GM23338 (cell line): Measurements from ENCODE around the gene IL16. TPM values are rescaled to one million over a fixed set of nuclear protein-coding genes. Genes with fewer than 3 reads are reported as not detected.

Experiments used
- ATAC-seq: fragments of 200-7000 bp; cut with Tn5 transposase; 3 replicates; pipeline ENCODE4 v1.9.1; 2020
- DNase-seq: peaks from one replicate; pipeline ENCODE4 v3.0.0-alpha.2; 2015; ENCODE audit warnings: low spot score
- H2AFZ ChIP-seq: fragments of 200-600 bp; sonication (generic); 2 replicates; pipeline ENCODE4 v1.8.0; 2016; ENCODE audit warnings: antibody characterized with exemption, mild to moderate bottlenecking, moderate library complexity
- H3F3A ChIP-seq: fragments of 200-600 bp; sonication (generic); replicated peaks from 2 replicates; pipeline ENCODE4 v1.8.0; 2017; ENCODE audit warnings: antibody characterized with exemption, mixed run types, low read depth
- H3K27ac ChIP-seq: fragments of 200-600 bp; sonication (generic); 2 replicates; pipeline ENCODE4 v1.6.1; 2016; ENCODE audit warnings: low read depth
- H3K27me3 ChIP-seq: fragments of 200-600 bp; sonication (generic); 2 replicates; pipeline ENCODE4 v1.8.0; 2016; ENCODE audit warnings: mild to moderate bottlenecking, mixed run types, moderate library complexity; ENCODE audit not compliant: insufficient read depth
- H3K36me3 ChIP-seq: fragments of 200-600 bp; sonication (generic); 2 replicates; pipeline ENCODE4 v1.8.0; 2016; ENCODE audit warnings: mild to moderate bottlenecking; ENCODE audit not compliant: insufficient read depth
- H3K4me1 ChIP-seq: fragments of 200-600 bp; sonication (generic); 2 replicates; pipeline ENCODE4 v1.8.0; 2016; ENCODE audit warnings: mild to moderate bottlenecking, moderate library complexity; ENCODE audit not compliant: insufficient read depth
- H3K4me2 ChIP-seq: fragments of 200-600 bp; sonication (generic); 2 replicates; pipeline ENCODE4 v1.7.1; 2017; ENCODE audit warnings: mixed run types
- H3K4me3 ChIP-seq: fragments of 200-600 bp; sonication (generic); 2 replicates; pipeline ENCODE4 v1.6.1; 2016; ENCODE audit warnings: mixed run types
- H3K79me2 ChIP-seq: fragments of 200-600 bp; sonication (generic); replicated peaks from 2 replicates; pipeline ENCODE4 v1.8.0; 2017; ENCODE audit warnings: mild to moderate bottlenecking; ENCODE audit not compliant: insufficient read depth
- H3K9me2 ChIP-seq: fragments of 200-600 bp; sonication (generic); 2 replicates; pipeline ENCODE4 v1.8.0; 2017; ENCODE audit not compliant: insufficient read depth
- H4K20me1 ChIP-seq: fragments of 200-600 bp; sonication (generic); replicated peaks from 2 replicates; pipeline ENCODE4 v1.8.0; 2017; ENCODE audit warnings: mild to moderate bottlenecking; ENCODE audit not compliant: insufficient read depth
- H3K27ac Mint-ChIP-seq: 2 replicates; pipeline ENCODE4 v1.8.0; 2020; ENCODE audit warnings: inconsistent platforms, mild to moderate bottlenecking, moderate library complexity, mixed read lengths
- H3K27me3 Mint-ChIP-seq: 3 replicates; pipeline ENCODE4 v1.8.0; 2022; ENCODE audit warnings: low read depth, mild to moderate bottlenecking, moderate library complexity, mixed read lengths, inconsistent platforms; ENCODE audit not compliant: insufficient read depth, poor library complexity
- H3K36me3 Mint-ChIP-seq: 3 replicates; pipeline ENCODE4 v1.8.0; 2021; ENCODE audit warnings: low read depth, mild to moderate bottlenecking, inconsistent platforms, moderate library complexity, mixed read lengths
- H3K4me1 Mint-ChIP-seq: 3 replicates; pipeline ENCODE4 v1.8.0; 2020; ENCODE audit warnings: mild to moderate bottlenecking, inconsistent platforms, mixed read lengths
- H3K4me3 Mint-ChIP-seq: 3 replicates; pipeline ENCODE4 v1.8.0; 2021; ENCODE audit warnings: moderate library complexity, mild to moderate bottlenecking, inconsistent platforms, mixed read lengths
- H3K9me3 Mint-ChIP-seq: 3 replicates; pipeline ENCODE4 v1.8.0; 2020; ENCODE audit warnings: moderate library complexity, mild to moderate bottlenecking, inconsistent platforms, mixed read lengths
- EZH2 ChIP-seq: fragments of 200-600 bp; sonication (generic); IDR thresholded peaks from one replicate; pipeline ENCODE4 v1.8.0; 2017; ENCODE audit warnings: antibody characterized with exemption, mild to moderate bottlenecking, low read depth; ENCODE audit not compliant: unreplicated experiment
- EZH2phosphoT487 ChIP-seq: fragments of 200-600 bp; sonication (generic); IDR thresholded peaks from one replicate; pipeline ENCODE4 v1.8.1; 2018; ENCODE audit warnings: antibody characterized with exemption; ENCODE audit not compliant: unreplicated experiment
- JUNB ChIP-seq: IDR thresholded peaks from one replicate; pipeline ENCODE4 v1.6.1; 2016; ENCODE audit warnings: antibody characterized with exemption; ENCODE audit not compliant: unreplicated experiment
- NANOG ChIP-seq: IDR thresholded peaks from 2 replicates; pipeline ENCODE4 v1.6.1; 2016; ENCODE audit warnings: antibody characterized with exemption, borderline replicate concordance
- ZNF114 ChIP-seq: fragments of 250-450 bp; sonication (Bioruptor Pico); IDR thresholded peaks from 2 replicates; pipeline ENCODE4 v1.5.0; 2020; ENCODE audit warnings: mild to moderate bottlenecking, moderate library complexity
- ZNF331 ChIP-seq: fragments of 250-450 bp; sonication (Bioruptor Pico); IDR thresholded peaks from 2 replicates; pipeline ENCODE4 v1.5.0; 2020; ENCODE audit warnings: low read depth, mild to moderate bottlenecking, moderate library complexity
- polyA plus RNA-seq: library from polyadenylated mRNA; unstranded; fragments of >200 nt; fragmentation: Nextera tagmentation; extraction: Ambion mirVana; gene quantifications from 2 replicates; pipeline ENCODE4 v1.2.1, GENCODE V29; 2016
- total RNA-seq: library from RNA; depleted of rRNA; stranded (reverse); fragments of >200 nt; shearing (Covaris generic); gene quantifications from 2 replicates; pipeline ENCODE4 v1.2.3, GENCODE V29; 2014
- TF ChIP-seq, protein P1 (sequence below): fragments of 250-450 bp; sonication (Bioruptor Pico); IDR thresholded peaks from 2 replicates; pipeline ENCODE4 v1.5.0; 2020; ENCODE audit warnings: mild to moderate bottlenecking, moderate library complexity
- TF ChIP-seq, protein P2 (sequence below): IDR thresholded peaks from one replicate; pipeline ENCODE4 v1.6.1; 2018; ENCODE audit warnings: antibody characterized with exemption; ENCODE audit not compliant: unreplicated experiment
- TF ChIP-seq, protein P3 (sequence below): IDR thresholded peaks from 2 replicates; pipeline ENCODE4 v1.6.1; 2016; ENCODE audit warnings: antibody characterized with exemption
- TF ChIP-seq, protein P4 (sequence below), 2 experiments: fragments of 200-600 bp in 1 of 2; sonication (generic) in 1 of 2; conservative IDR thresholded peaks; 2 replicates each; pipeline versions ENCODE4 v1.5.1 to v1.6.1; 2016 to 2017; ENCODE audit warnings: antibody characterized with exemption in 2 of 2, low read depth in 2 of 2, mild to moderate bottlenecking in 2 of 2, moderate library complexity in 1 of 2

IL16 gene
- total and polyA plus RNA-seq, 2 experiments from 2014 or later = 0.29 TPM; not detected in 1

DNA sequence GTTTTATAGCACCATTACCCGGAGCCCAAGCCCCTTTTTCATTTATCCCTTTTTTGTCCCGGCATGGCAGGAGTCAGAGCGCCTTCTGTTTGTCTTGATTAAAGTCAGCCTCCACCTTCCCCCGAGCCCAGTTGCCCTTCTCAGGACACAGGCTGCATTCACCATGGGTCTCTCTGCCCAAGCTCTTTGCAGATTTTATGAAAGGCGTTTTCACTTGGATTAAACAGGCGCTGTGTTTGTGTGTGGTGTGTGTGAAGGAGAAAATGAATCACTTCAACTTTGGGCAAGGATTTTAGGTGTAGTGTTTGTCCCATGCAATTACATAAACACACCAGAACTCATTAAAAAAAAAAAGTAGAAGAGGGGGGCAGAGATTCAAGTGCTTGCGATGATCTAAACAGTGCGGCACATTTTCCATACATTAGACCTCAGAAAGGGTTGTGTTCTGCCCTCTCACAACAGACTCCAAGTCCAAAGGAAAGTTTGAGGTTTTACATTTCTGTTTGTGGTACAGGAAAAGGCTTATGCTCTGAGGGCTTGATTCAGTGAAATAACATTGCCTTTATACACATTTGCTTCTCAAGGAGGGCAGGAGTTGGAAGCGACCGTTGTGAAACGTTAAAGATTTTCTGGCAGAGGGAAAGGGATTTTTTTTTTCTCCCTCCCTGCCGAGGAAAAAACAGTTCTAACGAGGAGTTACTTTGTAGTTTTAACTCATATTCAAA, 14.5 kb upstream of the IL16 start:
- DNase-seq (no peak), ATAC-seq (0 out of 3 replicates have a peak, but pooled peaks have one; percentile 21)
- TF ChIP-seq, protein P1, sequence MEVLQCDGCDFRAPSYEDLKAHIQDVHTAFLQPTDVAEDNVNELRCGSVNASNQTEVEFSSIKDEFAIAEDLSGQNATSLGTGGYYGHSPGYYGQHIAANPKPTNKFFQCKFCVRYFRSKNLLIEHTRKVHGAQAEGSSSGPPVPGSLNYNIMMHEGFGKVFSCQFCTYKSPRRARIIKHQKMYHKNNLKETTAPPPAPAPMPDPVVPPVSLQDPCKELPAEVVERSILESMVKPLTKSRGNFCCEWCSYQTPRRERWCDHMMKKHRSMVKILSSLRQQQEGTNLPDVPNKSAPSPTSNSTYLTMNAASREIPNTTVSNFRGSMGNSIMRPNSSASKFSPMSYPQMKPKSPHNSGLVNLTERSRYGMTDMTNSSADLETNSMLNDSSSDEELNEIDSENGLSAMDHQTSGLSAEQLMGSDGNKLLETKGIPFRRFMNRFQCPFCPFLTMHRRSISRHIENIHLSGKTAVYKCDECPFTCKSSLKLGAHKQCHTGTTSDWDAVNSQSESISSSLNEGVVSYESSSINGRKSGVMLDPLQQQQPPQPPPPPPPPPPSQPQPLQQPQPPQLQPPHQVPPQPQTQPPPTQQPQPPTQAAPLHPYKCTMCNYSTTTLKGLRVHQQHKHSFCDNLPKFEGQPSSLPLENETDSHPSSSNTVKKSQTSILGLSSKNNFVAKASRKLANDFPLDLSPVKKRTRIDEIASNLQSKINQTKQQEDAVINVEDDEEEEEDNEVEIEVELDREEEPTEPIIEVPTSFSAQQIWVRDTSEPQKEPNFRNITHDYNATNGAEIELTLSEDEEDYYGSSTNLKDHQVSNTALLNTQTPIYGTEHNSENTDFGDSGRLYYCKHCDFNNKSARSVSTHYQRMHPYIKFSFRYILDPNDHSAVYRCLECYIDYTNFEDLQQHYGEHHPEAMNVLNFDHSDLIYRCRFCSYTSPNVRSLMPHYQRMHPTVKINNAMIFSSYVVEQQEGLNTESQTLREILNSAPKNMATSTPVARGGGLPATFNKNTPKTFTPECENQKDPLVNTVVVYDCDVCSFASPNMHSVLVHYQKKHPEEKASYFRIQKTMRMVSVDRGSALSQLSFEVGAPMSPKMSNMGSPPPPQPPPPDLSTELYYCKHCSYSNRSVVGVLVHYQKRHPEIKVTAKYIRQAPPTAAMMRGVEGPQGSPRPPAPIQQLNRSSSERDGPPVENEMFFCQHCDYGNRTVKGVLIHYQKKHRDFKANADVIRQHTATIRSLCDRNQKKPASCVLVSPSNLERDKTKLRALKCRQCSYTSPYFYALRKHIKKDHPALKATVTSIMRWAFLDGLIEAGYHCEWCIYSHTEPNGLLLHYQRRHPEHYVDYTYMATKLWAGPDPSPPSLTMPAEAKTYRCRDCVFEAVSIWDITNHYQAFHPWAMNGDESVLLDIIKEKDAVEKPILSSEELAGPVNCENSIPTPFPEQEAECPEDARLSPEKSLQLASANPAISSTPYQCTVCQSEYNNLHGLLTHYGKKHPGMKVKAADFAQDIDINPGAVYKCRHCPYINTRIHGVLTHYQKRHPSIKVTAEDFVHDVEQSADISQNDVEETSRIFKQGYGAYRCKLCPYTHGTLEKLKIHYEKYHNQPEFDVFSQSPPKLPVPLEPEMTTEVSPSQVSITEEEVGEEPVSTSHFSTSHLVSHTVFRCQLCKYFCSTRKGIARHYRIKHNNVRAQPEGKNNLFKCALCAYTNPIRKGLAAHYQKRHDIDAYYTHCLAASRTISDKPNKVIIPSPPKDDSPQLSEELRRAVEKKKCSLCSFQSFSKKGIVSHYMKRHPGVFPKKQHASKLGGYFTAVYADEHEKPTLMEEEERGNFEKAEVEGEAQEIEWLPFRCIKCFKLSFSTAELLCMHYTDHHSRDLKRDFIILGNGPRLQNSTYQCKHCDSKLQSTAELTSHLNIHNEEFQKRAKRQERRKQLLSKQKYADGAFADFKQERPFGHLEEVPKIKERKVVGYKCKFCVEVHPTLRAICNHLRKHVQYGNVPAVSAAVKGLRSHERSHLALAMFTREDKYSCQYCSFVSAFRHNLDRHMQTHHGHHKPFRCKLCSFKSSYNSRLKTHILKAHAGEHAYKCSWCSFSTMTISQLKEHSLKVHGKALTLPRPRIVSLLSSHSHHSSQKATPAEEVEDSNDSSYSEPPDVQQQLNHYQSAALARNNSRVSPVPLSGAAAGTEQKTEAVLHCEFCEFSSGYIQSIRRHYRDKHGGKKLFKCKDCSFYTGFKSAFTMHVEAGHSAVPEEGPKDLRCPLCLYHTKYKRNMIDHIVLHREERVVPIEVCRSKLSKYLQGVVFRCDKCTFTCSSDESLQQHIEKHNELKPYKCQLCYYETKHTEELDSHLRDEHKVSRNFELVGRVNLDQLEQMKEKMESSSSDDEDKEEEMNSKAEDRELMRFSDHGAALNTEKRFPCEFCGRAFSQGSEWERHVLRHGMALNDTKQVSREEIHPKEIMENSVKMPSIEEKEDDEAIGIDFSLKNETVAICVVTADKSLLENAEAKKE = no peak
- TF ChIP-seq ZNF114 (CRISPR knock-in tag) = no peak
- TF ChIP-seq, protein P2, sequence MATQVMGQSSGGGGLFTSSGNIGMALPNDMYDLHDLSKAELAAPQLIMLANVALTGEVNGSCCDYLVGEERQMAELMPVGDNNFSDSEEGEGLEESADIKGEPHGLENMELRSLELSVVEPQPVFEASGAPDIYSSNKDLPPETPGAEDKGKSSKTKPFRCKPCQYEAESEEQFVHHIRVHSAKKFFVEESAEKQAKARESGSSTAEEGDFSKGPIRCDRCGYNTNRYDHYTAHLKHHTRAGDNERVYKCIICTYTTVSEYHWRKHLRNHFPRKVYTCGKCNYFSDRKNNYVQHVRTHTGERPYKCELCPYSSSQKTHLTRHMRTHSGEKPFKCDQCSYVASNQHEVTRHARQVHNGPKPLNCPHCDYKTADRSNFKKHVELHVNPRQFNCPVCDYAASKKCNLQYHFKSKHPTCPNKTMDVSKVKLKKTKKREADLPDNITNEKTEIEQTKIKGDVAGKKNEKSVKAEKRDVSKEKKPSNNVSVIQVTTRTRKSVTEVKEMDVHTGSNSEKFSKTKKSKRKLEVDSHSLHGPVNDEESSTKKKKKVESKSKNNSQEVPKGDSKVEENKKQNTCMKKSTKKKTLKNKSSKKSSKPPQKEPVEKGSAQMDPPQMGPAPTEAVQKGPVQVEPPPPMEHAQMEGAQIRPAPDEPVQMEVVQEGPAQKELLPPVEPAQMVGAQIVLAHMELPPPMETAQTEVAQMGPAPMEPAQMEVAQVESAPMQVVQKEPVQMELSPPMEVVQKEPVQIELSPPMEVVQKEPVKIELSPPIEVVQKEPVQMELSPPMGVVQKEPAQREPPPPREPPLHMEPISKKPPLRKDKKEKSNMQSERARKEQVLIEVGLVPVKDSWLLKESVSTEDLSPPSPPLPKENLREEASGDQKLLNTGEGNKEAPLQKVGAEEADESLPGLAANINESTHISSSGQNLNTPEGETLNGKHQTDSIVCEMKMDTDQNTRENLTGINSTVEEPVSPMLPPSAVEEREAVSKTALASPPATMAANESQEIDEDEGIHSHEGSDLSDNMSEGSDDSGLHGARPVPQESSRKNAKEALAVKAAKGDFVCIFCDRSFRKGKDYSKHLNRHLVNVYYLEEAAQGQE = no peak
- no peak for TF ChIP-seq EZH2phosphoT487
- TF ChIP-seq, protein P3, sequence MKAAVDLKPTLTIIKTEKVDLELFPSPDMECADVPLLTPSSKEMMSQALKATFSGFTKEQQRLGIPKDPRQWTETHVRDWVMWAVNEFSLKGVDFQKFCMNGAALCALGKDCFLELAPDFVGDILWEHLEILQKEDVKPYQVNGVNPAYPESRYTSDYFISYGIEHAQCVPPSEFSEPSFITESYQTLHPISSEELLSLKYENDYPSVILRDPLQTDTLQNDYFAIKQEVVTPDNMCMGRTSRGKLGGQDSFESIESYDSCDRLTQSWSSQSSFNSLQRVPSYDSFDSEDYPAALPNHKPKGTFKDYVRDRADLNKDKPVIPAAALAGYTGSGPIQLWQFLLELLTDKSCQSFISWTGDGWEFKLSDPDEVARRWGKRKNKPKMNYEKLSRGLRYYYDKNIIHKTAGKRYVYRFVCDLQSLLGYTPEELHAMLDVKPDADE = no peak
- TF ChIP-seq NANOG = no peak
- TF ChIP-seq, protein P4, sequence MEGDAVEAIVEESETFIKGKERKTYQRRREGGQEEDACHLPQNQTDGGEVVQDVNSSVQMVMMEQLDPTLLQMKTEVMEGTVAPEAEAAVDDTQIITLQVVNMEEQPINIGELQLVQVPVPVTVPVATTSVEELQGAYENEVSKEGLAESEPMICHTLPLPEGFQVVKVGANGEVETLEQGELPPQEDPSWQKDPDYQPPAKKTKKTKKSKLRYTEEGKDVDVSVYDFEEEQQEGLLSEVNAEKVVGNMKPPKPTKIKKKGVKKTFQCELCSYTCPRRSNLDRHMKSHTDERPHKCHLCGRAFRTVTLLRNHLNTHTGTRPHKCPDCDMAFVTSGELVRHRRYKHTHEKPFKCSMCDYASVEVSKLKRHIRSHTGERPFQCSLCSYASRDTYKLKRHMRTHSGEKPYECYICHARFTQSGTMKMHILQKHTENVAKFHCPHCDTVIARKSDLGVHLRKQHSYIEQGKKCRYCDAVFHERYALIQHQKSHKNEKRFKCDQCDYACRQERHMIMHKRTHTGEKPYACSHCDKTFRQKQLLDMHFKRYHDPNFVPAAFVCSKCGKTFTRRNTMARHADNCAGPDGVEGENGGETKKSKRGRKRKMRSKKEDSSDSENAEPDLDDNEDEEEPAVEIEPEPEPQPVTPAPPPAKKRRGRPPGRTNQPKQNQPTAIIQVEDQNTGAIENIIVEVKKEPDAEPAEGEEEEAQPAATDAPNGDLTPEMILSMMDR (conservative IDR thresholded peaks at IDR 0.05; ENCODE audit: low read depth in 2 of 2) = no peak
- TF ChIP-seq JUNB = no peak
- no peak for TF ChIP-seq ZNF331
- TF ChIP-seq EZH2 = no peak
- H3K27ac ChIP-seq = no peak overlapping the region
- no peaks in the 10 kb centered on the region for H3K27me3 ChIP-seq
- peaks cover 4% of the 10 kb centered on the region for H3K27me3 Mint-ChIP-seq
- no peaks in the 10 kb centered on the region for H3K4me1 ChIP-seq
- H4K20me1 ChIP-seq = no peaks in the 10 kb centered on the region
- H3K4me3 Mint-ChIP-seq = no peak overlapping the region
- no peak overlapping the region for H3K27ac Mint-ChIP-seq
- H3K79me2 ChIP-seq = no peaks in the 10 kb centered on the region
- H3K36me3 ChIP-seq = no peaks in the 10 kb centered on the region
- H3F3A ChIP-seq = no peaks in the 10 kb centered on the region
- peak overlapping the region; percentile 66; the same call in 1 of the 2 replicates for H2AFZ ChIP-seq
- no peak overlapping the region for H3K4me2 ChIP-seq
- H3K9me3 Mint-ChIP-seq = no peaks in the 10 kb centered on the region
- peaks cover 14% of the 10 kb centered on the region; the same call in 2 of the 3 replicates for H3K4me1 Mint-ChIP-seq
- H3K36me3 Mint-ChIP-seq = no peaks in the 10 kb centered on the region
- no peaks in the 10 kb centered on the region; the same call in 1 of the 2 replicates for H3K9me2 ChIP-seq
- no peak overlapping the region for H3K4me3 ChIP-seq
